ENCODE results near the gene TEX22.
A peak's percentile ranks its signal among the peaks of the same experiment; 100 is the strongest.

TEX22 gene

GRCh38 chr14:105397350-105397931 is 897 bp upstream of the TEX22 start:
- no peak for TF ChIP-seq CTCF (IDR thresholded peaks at IDR 0.05; ENCODE audit: low read depth, low read length)
- no peak overlapping the region for H3K4me3 ChIP-seq (ENCODE audit: low read depth, low read length)

GRCh38 chr14:105398726-105399465 is 558 bp downstream of the TEX22 start:
- H3K4me3 ChIP-seq (ENCODE audit: low read depth, low read length), result peak overlapping the region; percentile 83
- no peak for TF ChIP-seq CTCF (IDR thresholded peaks at IDR 0.05; ENCODE audit: low read depth, low read length)

- TF ChIP-seq CTCF (IDR thresholded peaks at IDR 0.05; ENCODE audit: low read depth, low read length), result no peak
- H3K4me3 ChIP-seq (ENCODE audit: low read depth, low read length), result peak overlapping the region; percentile 83
These were observed 1.1 kb downstream of the TEX22 start for GRCh38 chr14:105399466-105399775.

GRCh38 chr14:105400016-105400415 is 1.7 kb downstream of the TEX22 start:
- H3K4me3 ChIP-seq (ENCODE audit: low read depth, low read length), result no peak overlapping the region
- no peak for TF ChIP-seq CTCF (IDR thresholded peaks at IDR 0.05; ENCODE audit: low read depth, low read length)

- no peak for TF ChIP-seq CTCF (IDR thresholded peaks at IDR 0.05; ENCODE audit: low read depth, low read length)
- no peak overlapping the region for H3K4me3 ChIP-seq (ENCODE audit: low read depth, low read length)
These were observed 3.4 kb downstream of the TEX22 start for GRCh38 chr14:105401699-105402098.

GRCh38 chr14:105408592-105408991 is 10.3 kb downstream of the TEX22 start:
- no peak for TF ChIP-seq CTCF (IDR thresholded peaks at IDR 0.05; ENCODE audit: low read depth, low read length)

GRCh38 chr14:105409364-105409763 is 11.0 kb downstream of the TEX22 start:
- no peak overlapping the region for H3K4me3 ChIP-seq (ENCODE audit: low read depth, low read length)
- TF ChIP-seq CTCF (IDR thresholded peaks at IDR 0.05; ENCODE audit: low read depth, low read length), result no peak

More at GRCh38 chr14:105408592-105408991, 10.3 kb downstream of the TEX22 start:
- H3K4me3 ChIP-seq (ENCODE audit: low read depth, low read length), result no peak overlapping the region
